ENCODE results near the gene ANKRD13D. TPM values are rescaled to one million over a fixed set of nuclear protein-coding genes. Genes with fewer than 3 reads are reported as not detected.

The ANKRD13D gene
- total RNA-seq, 4 donors from 2014 or later: 5.8 to 10.6 (median 9.7) TPM

- no peak for TF ChIP-seq POLR2A (IDR thresholded peaks at IDR 0.05)
- TF ChIP-seq CTCF (IDR thresholded peaks at IDR 0.05 in 4 of 5, conservative IDR thresholded peaks at IDR 0.05 in 1 of 5): peak; percentile 65 to 86 (median 82)
- Histone ChIP-seq H3K27me3 (no peaks in the 10 kb centered on the region), H3K9me3 (no peaks in the 10 kb centered on the region), H3K4me1 (peaks cover 14 to 32% of the 10 kb centered on the region in 2 donors), H3K36me3 (peaks cover 0 to 4% of the 10 kb centered on the region in 2 donors), H3K27ac (peak overlapping the region in 3 of 4 donors; percentile 25 to 65 (median 36)), H3K4me3 (no peak overlapping the region)
- ATAC-seq (peak; percentile 46 to 64), DNase-seq (peak; percentile 63 to 74)
- in situ Hi-C loops (cut with MboI; ENCODE audit: low sequenced_read_pairs in 4 of 4): loop anchor here in 3 of 4 donors (5.0 to 10.0 kb wide), 4 partner anchors 52 to 122 kb away; no protein-coding TSS in a partner anchor
- intact Hi-C loops (cut with DNase I; ENCODE audit: low total_unique reads): loop anchor here (1.0 to 2.0 kb wide), 2 partner anchors 54 to 120 kb away; no protein-coding TSS in a partner anchor
Observed at GRCh38 chr11:67262731-67263675, 26.1 kb upstream of the ANKRD13D start.

GRCh38 chr11:67264260-67264659 lies 24.8 kb upstream of the ANKRD13D start:
- intact Hi-C loops (cut with DNase I; ENCODE audit: low total_unique reads) (no loop called here), in situ Hi-C loops (cut with MboI; ENCODE audit: low sequenced_read_pairs in 4 of 4) (loop anchor here in 3 of 4 donors (5.0 to 10.0 kb wide), 4 partner anchors 51 to 121 kb away; no protein-coding TSS in a partner anchor)
- Histone ChIP-seq H3K27me3 (no peaks in the 10 kb centered on the region), H3K9me3 (no peaks in the 10 kb centered on the region), H3K27ac (no peak overlapping the region), H3K4me1 (peaks cover 27 to 44% of the 10 kb centered on the region in 2 donors), H3K36me3 (peaks cover 0 to 6% of the 10 kb centered on the region in 2 donors), H3K4me3 (no peak overlapping the region)
- ATAC-seq (no peak), DNase-seq (no peak)
- TF ChIP-seq CTCF (IDR thresholded peaks at IDR 0.05 in 4 of 5, conservative IDR thresholded peaks at IDR 0.05 in 1 of 5) (no peak), POLR2A (IDR thresholded peaks at IDR 0.05) (no peak)

- DNase-seq (no peak), ATAC-seq (no peak)
- Histone ChIP-seq H3K27ac (peak overlapping the region in 1 of 4 donors; percentile 76), H3K27me3 (no peaks in the 10 kb centered on the region), H3K9me3 (no peaks in the 10 kb centered on the region), H3K4me3 (no peak overlapping the region), H3K36me3 (peaks cover 0 to 6% of the 10 kb centered on the region in 2 donors), H3K4me1 (peaks cover 33 to 52% of the 10 kb centered on the region in 2 donors)
- intact Hi-C loops (cut with DNase I; ENCODE audit: low total_unique reads) (loop anchor here (5.0 kb wide), 1 partner anchor 37 kb away; the partner anchor contains the start of gene SSH3), in situ Hi-C loops (cut with MboI; ENCODE audit: low sequenced_read_pairs in 4 of 4) (loop anchor here (5.0 to 10.0 kb wide), 5 partner anchors 47 to 120 kb away; no protein-coding TSS in a partner anchor)
- TF ChIP-seq CTCF (IDR thresholded peaks at IDR 0.05 in 4 of 5, conservative IDR thresholded peaks at IDR 0.05 in 1 of 5): no peak
- no peak for TF ChIP-seq POLR2A (IDR thresholded peaks at IDR 0.05)
Observed at GRCh38 chr11:67264877-67265632, 24.0 kb upstream of the ANKRD13D start.

GRCh38 chr11:67265633-67266448 lies 23.3 kb upstream of the ANKRD13D start:
- intact Hi-C loops (cut with DNase I; ENCODE audit: low total_unique reads) (loop anchor here (1.0 to 5.0 kb wide), 3 partner anchors 23 to 51 kb away; partner anchors contain the start of genes ANKRD13D and SSH3), in situ Hi-C loops (cut with MboI; ENCODE audit: low sequenced_read_pairs in 4 of 4) (loop anchor here in 3 of 4 donors (5.0 to 10.0 kb wide), 3 partner anchors 46 to 119 kb away; no protein-coding TSS in a partner anchor)
- Histone ChIP-seq H3K27me3 (no peaks in the 10 kb centered on the region), H3K27ac (peak overlapping the region; percentile 67 to 86 (median 74)), H3K4me1 (peaks cover 41 to 59% of the 10 kb centered on the region in 2 donors), H3K9me3 (no peaks in the 10 kb centered on the region), H3K36me3 (peaks cover 0 to 6% of the 10 kb centered on the region in 2 donors), H3K4me3 (peak overlapping the region; percentile 8 to 44 (median 21))
- ATAC-seq (peak; percentile 74 to 77), DNase-seq (peak; percentile 58 to 70)
- peak; percentile 71 to 96 (median 85) for TF ChIP-seq CTCF (IDR thresholded peaks at IDR 0.05 in 4 of 5, conservative IDR thresholded peaks at IDR 0.05 in 1 of 5)
- TF ChIP-seq POLR2A (IDR thresholded peaks at IDR 0.05): no peak

All from gastrocnemius medialis (tissue), 4 donors.